Stimulated activated naive B cell treated with anti-CD40 and anti-IgM and Interleukin-4, amounts not matched to agents 10 μg/mL and 1 μg/mL and 100 μg/mL, for 72 hours (primary cell): ENCODE data around the gene EIF4E3.

Source experiments
- ATAC-seq, 2 donors: fragments of 150-1000 bp; cut with Tn5 transposase; replicated peaks; 2 replicates each; pipeline ENCODE4 v1.10.0; 2021; ENCODE audit warnings: moderate library complexity in 1 of 2
- DNase-seq: peaks from one replicate; pipeline ENCODE4 v3.0.0; 2021
- H3K27ac Mint-ChIP-seq: one replicate; pipeline ENCODE4 v1.8.0; 2022; ENCODE audit warnings: mild to moderate bottlenecking, mixed read lengths
- H3K27me3 Mint-ChIP-seq, 2 donors: one replicate each; pipeline ENCODE4 v1.8.0; 2022; ENCODE audit warnings: mixed read lengths in 2 of 2
- H3K36me3 Mint-ChIP-seq, 2 donors: one replicate each; pipeline ENCODE4 v1.8.0; 2022; ENCODE audit warnings: mixed read lengths in 2 of 2, mild to moderate bottlenecking in 1 of 2
- H3K4me1 Mint-ChIP-seq, 2 donors: one replicate each; pipeline ENCODE4 v1.8.0; 2022; ENCODE audit warnings: mixed read lengths in 2 of 2, mild to moderate bottlenecking in 1 of 2
- H3K4me3 Mint-ChIP-seq, 2 donors: one replicate each; pipeline ENCODE4 v1.8.0; 2022; ENCODE audit warnings: mild to moderate bottlenecking in 2 of 2, mixed read lengths in 2 of 2, moderate library complexity in 1 of 2
- H3K9me3 Mint-ChIP-seq, 2 donors: one replicate each; pipeline ENCODE4 v1.8.0; 2022; ENCODE audit warnings: mixed read lengths in 2 of 2, mild to moderate bottlenecking in 1 of 2

The EIF4E3 gene

DNA sequence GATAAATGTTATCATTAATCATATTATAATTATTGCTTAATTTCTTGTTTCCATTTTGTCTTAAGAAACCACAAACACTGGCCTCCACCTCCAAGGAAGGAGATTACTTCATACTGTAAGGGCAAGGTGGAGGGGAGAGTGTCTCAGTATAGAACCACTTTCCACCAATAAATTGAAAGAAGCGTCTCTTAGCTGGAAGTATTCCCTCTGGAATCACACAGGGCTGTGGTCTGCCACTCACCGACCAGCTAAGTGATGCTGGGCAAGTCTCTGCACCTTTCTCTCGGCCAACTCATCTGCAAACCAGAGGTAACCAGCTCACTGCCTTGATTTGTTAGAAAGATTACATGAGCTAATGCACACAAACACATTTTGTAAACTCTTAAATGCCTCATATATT is 63.1 kb downstream of the EIF4E3 start:
- Mint-ChIP-seq H3K36me3 (peaks cover 5 to 13% of the 10 kb centered on the region in 2 donors), H3K27me3 (peaks cover 0 to 8% of the 10 kb centered on the region in 2 donors), H3K4me3 (no peak overlapping the region), H3K27ac (no peak overlapping the region), H3K9me3 (peaks cover 4 to 8% of the 10 kb centered on the region in 2 donors), H3K4me1 (no peaks in the 10 kb centered on the region)
- ATAC-seq, result no peak
- DNase-seq, result no peak

- H3K9me3 Mint-ChIP-seq, result no peaks in the 10 kb centered on the region
- no peak for DNase-seq
- no peaks in the 10 kb centered on the region for H3K4me1 Mint-ChIP-seq
- peaks cover 0 to 4% of the 10 kb centered on the region in 2 donors for H3K27me3 Mint-ChIP-seq
- ATAC-seq, result no peak
- H3K27ac Mint-ChIP-seq, result no peak overlapping the region
- peaks cover 2 to 3% of the 10 kb centered on the region in 2 donors for H3K36me3 Mint-ChIP-seq
- H3K4me3 Mint-ChIP-seq, result no peak overlapping the region
These were observed 65.2 kb downstream of the EIF4E3 start for GRCh38 chr3:71659864-71660591.

DNA sequence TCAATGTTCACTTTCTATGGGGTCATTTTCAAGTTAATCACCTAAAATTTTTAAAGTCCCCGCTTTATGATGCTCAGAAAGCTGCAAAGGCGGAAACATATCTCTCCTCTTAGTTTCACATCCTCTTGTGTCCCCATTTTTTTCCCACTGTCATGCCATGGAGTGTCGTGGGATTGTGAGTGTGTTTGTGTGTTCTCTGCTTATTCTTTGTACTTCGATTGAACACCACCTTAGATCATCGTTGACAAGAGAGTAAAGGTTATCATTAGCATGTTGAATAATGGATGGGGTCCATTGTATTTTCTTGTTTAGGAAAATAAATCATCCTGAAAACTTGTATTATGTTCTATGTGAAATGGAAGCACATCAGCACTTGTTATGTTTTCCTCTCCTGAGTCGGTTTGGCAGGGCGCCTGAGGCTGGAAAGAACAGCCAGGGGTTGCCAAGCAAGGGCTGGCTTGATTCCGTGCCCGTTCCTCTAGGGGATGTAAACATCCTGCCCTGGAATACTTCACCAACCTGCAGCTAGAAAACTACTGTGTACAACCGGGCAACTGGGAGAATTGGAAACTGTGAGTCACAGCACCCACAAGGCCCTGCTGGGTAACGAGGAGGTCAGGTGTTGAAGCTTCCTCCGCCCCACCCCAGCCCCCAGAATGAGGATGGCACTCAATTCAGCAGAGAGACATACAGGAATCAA is 67.2 kb downstream of the EIF4E3 start:
- ATAC-seq (no peak), DNase-seq (no peak)
- Mint-ChIP-seq H3K27ac (no peak overlapping the region), H3K36me3 (no peaks in the 10 kb centered on the region), H3K4me3 (no peak overlapping the region), H3K9me3 (no peaks in the 10 kb centered on the region), H3K4me1 (peaks cover 0 to 1% of the 10 kb centered on the region in 2 donors), H3K27me3 (peaks cover 0 to 4% of the 10 kb centered on the region in 2 donors)

DNA sequence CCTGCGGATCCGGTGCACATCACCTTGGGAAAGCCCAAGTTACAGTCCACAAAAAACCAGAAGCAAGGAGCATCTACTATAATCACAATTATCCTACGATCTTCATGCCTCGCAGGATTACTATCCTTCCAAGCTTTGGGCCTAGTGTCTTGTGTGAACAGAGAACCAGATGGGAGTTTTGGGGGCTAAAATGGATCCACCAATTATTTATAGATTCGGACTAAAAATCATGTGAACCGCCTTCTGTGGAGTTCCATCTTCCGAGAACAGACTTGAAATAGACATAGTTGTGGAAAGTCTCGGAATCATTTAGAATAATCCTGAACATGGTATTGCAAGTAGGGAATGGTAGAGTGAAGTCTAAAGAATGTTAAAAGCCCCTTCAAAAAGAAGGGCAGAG is 70.1 kb downstream of the EIF4E3 start:
- no peak for ATAC-seq
- H3K9me3 Mint-ChIP-seq, result no peaks in the 10 kb centered on the region
- peaks cover 3 to 5% of the 10 kb centered on the region in 2 donors for H3K4me1 Mint-ChIP-seq
- no peaks in the 10 kb centered on the region for H3K36me3 Mint-ChIP-seq
- peaks cover 0 to 4% of the 10 kb centered on the region in 2 donors for H3K27me3 Mint-ChIP-seq
- no peak for DNase-seq
- H3K4me3 Mint-ChIP-seq, result no peak overlapping the region
- no peak overlapping the region for H3K27ac Mint-ChIP-seq

DNA sequence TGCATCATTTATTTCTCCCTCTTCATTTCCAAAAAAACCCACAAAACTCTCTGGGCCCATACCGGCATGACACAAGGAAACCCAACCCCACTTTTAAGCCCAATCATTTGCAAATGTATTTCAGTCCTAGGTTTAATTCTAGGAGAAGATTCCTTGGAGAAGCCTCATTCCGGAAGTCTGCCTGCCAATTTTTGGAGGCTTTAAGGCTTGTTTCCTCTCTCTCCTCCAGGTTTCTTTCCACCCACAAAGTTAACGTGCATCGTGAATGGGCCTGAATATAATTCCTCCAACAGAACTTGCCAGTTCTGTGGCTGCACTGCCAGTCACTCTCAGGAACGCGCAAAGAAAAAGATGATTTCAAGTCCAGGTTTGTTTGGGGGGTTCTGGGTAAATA is 71.8 kb downstream of the EIF4E3 start:
- Mint-ChIP-seq H3K27me3 (peaks cover 0 to 4% of the 10 kb centered on the region in 2 donors), H3K4me1 (peaks cover 3 to 5% of the 10 kb centered on the region in 2 donors), H3K27ac (no peak overlapping the region), H3K9me3 (no peaks in the 10 kb centered on the region), H3K4me3 (no peak overlapping the region), H3K36me3 (no peaks in the 10 kb centered on the region)
- ATAC-seq (no peak), DNase-seq (no peak)

GRCh38 chr3:71652781-71653413 is 72.3 kb downstream of the EIF4E3 start:
- DNase-seq (peak; percentile 2), ATAC-seq (peak; percentile 81 to 93)
- peaks cover 0 to 4% of the 10 kb centered on the region in 2 donors for H3K27me3 Mint-ChIP-seq
- H3K4me3 Mint-ChIP-seq, result peak overlapping the region in 1 of 2 donors; percentile 46
- H3K36me3 Mint-ChIP-seq, result no peaks in the 10 kb centered on the region
- H3K4me1 Mint-ChIP-seq, result peaks cover 3 to 5% of the 10 kb centered on the region in 2 donors
- H3K9me3 Mint-ChIP-seq, result no peaks in the 10 kb centered on the region
- H3K27ac Mint-ChIP-seq, result no peak overlapping the region

DNA sequence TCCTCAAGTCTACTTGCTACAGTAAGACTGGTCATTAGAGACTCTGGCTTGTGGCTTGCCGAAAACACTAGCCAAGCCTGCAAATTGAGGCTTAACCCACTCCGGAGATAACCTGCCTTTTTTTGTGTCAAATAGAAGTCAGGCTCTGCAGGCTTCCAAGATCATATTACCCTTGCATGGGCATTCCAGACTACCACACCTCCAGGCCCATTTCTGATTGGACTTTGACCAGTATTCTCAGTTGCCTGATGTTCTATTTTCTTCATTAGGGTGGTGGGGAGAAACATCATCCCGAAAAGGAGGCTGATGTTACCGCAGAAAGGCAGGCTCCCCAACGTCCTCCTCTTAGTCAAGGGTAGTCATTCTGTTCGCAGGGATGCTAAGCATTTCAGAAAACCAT is 73.6 kb downstream of the EIF4E3 start:
- no peak for ATAC-seq
- no peak for DNase-seq
- Mint-ChIP-seq H3K36me3 (no peaks in the 10 kb centered on the region), H3K9me3 (no peaks in the 10 kb centered on the region), H3K4me3 (no peak overlapping the region), H3K27ac (no peak overlapping the region), H3K4me1 (peaks cover 3 to 5% of the 10 kb centered on the region in 2 donors), H3K27me3 (peaks cover 0 to 4% of the 10 kb centered on the region in 2 donors)

DNA sequence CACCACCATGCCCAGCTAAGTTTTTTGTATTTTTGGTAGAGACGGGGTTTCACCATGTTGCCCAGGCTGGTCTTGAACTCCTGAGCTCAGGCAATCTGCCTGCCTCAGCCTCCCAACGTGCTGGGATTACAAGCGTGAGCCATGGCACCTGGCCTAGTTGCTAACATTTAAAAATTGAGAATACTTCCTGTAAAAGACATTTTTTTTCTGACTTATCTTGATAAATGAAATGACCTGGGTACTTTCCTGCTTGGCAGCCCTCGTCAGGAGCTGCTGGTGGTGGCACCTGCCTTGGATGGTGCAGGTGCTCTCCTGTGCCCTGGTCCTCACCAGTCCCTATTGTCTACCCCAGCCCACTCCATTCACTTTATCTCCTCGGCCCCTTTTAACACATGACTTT is 74.8 kb downstream of the EIF4E3 start:
- Mint-ChIP-seq H3K36me3 (no peaks in the 10 kb centered on the region), H3K4me1 (peaks cover 3 to 5% of the 10 kb centered on the region in 2 donors), H3K9me3 (no peaks in the 10 kb centered on the region), H3K27ac (no peak overlapping the region), H3K27me3 (peaks cover 3 to 4% of the 10 kb centered on the region in 2 donors), H3K4me3 (no peak overlapping the region)
- DNase-seq, result no peak
- ATAC-seq, result no peak

- DNase-seq (no peak), ATAC-seq (no peak)
- Mint-ChIP-seq H3K27ac (no peak overlapping the region), H3K4me1 (peaks cover 3 to 5% of the 10 kb centered on the region in 2 donors), H3K36me3 (peaks cover 0 to 2% of the 10 kb centered on the region in 2 donors), H3K9me3 (no peaks in the 10 kb centered on the region), H3K27me3 (peaks cover 4 to 9% of the 10 kb centered on the region in 2 donors), H3K4me3 (no peak overlapping the region)
These were observed 75.4 kb downstream of the EIF4E3 start for GRCh38 chr3:71649757-71650156.

GRCh38 chr3:71647751-71648150 is 77.5 kb downstream of the EIF4E3 start:
- H3K36me3 Mint-ChIP-seq, result peaks cover 0 to 2% of the 10 kb centered on the region in 2 donors
- peaks cover 2 to 3% of the 10 kb centered on the region in 2 donors for H3K4me1 Mint-ChIP-seq
- DNase-seq (no peak), ATAC-seq (no peak)
- no peaks in the 10 kb centered on the region for H3K9me3 Mint-ChIP-seq
- H3K4me3 Mint-ChIP-seq, result no peak overlapping the region
- H3K27ac Mint-ChIP-seq, result no peak overlapping the region
- peaks cover 0 to 10% of the 10 kb centered on the region in 2 donors for H3K27me3 Mint-ChIP-seq

GRCh38 chr3:71646971-71647370 is 78.2 kb downstream of the EIF4E3 start:
- H3K36me3 Mint-ChIP-seq, result peaks cover 0 to 2% of the 10 kb centered on the region in 2 donors
- H3K4me1 Mint-ChIP-seq, result no peaks in the 10 kb centered on the region
- DNase-seq (no peak), ATAC-seq (no peak)
- H3K9me3 Mint-ChIP-seq, result no peaks in the 10 kb centered on the region
- H3K27ac Mint-ChIP-seq, result no peak overlapping the region
- peaks cover 0 to 10% of the 10 kb centered on the region in 2 donors for H3K27me3 Mint-ChIP-seq
- no peak overlapping the region for H3K4me3 Mint-ChIP-seq

- H3K4me1 Mint-ChIP-seq, result peaks cover 3 to 4% of the 10 kb centered on the region in 2 donors
- H3K36me3 Mint-ChIP-seq, result peaks cover 0 to 2% of the 10 kb centered on the region in 2 donors
- no peak for ATAC-seq
- DNase-seq, result no peak
- no peak overlapping the region for H3K27ac Mint-ChIP-seq
- no peaks in the 10 kb centered on the region for H3K9me3 Mint-ChIP-seq
- H3K4me3 Mint-ChIP-seq, result no peak overlapping the region
- peaks cover 0 to 10% of the 10 kb centered on the region in 2 donors for H3K27me3 Mint-ChIP-seq
These were observed 80.1 kb downstream of the EIF4E3 start for GRCh38 chr3:71645140-71645539.

GRCh38 chr3:71641674-71642073 is 83.5 kb downstream of the EIF4E3 start:
- H3K36me3 Mint-ChIP-seq, result peaks cover 0 to 2% of the 10 kb centered on the region in 2 donors
- H3K27ac Mint-ChIP-seq, result no peak overlapping the region
- no peak for DNase-seq
- H3K4me1 Mint-ChIP-seq, result peaks cover 4 to 6% of the 10 kb centered on the region in 2 donors
- peaks cover 1 to 10% of the 10 kb centered on the region in 2 donors for H3K27me3 Mint-ChIP-seq
- H3K4me3 Mint-ChIP-seq, result no peak overlapping the region
- ATAC-seq, result peak in 1 of 2 donors; percentile 35
- no peaks in the 10 kb centered on the region for H3K9me3 Mint-ChIP-seq

- H3K27ac Mint-ChIP-seq, result no peak overlapping the region
- peaks cover 4 to 8% of the 10 kb centered on the region in 2 donors for H3K27me3 Mint-ChIP-seq
- H3K9me3 Mint-ChIP-seq, result no peaks in the 10 kb centered on the region
- H3K4me1 Mint-ChIP-seq, result peaks cover 4 to 6% of the 10 kb centered on the region in 2 donors
- ATAC-seq (peak; percentile 75 to 90), DNase-seq (peak; percentile 13)
- peaks cover 0 to 2% of the 10 kb centered on the region in 2 donors for H3K36me3 Mint-ChIP-seq
- H3K4me3 Mint-ChIP-seq, result no peak overlapping the region
These were observed 84.7 kb downstream of the EIF4E3 start for GRCh38 chr3:71640331-71640983.
